HT-29 (cell line): ENCODE results near the gene SLC19A3. TPM values are rescaled to one million over a fixed set of nuclear protein-coding genes. Genes with fewer than 3 reads are reported as not detected.
"Not testable (repeated sequence)": the region's sequence is repeated elsewhere in the genome, so short reads cannot be mapped to it uniquely, and the experiment has no call there.

Experiments
- DNase-seq: peaks from one replicate; pipeline ENCODE4 v3.0.0-alpha.2; 2015; ENCODE audit warnings: low spot score
- total RNA-seq: library from RNA; depleted of rRNA; stranded (reverse); fragments of >200 nt; shearing (Covaris generic); gene quantifications from 2 replicates; pipeline ENCODE4 v1.2.3, GENCODE V29; 2014

SLC19A3 gene
- total RNA-seq, 1 experiment from 2014 or later: not detected

- DNase-seq: no peak
Observed at GRCh38 chr2:227703961-227704360, 13.9 kb downstream of the SLC19A3 start.

GRCh38 chr2:227703280-227703732, 14.5 kb downstream of the SLC19A3 start:
- no peak for DNase-seq

- DNase-seq: no peak
Observed at GRCh38 chr2:227701556-227701955, 16.3 kb downstream of the SLC19A3 start.

GRCh38 chr2:227696990-227697679, 20.7 kb downstream of the SLC19A3 start:
- no peak for DNase-seq

GRCh38 chr2:227687189-227687588, 30.6 kb downstream of the SLC19A3 start:
- DNase-seq: no peak

GRCh38 chr2:227684258-227684657, 33.6 kb downstream of the SLC19A3 start:
- no peak for DNase-seq

GRCh38 chr2:227677928-227678327, 39.9 kb downstream of the SLC19A3 start:
- DNase-seq: no peak

GRCh38 chr2:227674485-227674884, 43.3 kb downstream of the SLC19A3 start:
- DNase-seq: no peak

DNA sequence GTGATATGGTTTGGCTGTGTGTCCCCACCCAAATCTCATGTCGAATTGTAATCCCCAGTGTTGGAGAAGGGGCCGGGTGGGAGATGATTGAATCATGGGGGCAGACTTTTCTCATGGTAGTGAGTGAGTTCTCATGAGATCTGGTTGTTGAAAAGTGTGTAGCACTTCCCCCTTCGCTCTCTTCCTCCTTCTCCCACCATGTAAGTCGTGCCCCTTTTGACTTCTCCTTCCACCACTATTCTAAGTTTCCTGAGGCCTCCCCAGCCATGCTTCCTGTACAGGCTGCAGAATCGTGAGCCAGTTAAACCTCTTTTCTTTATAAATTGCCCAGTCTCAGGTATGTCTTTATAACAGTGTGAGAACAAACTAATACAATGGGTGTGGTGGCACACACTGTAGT, 44.2 kb downstream of the SLC19A3 start:
- not testable (repeated sequence) for DNase-seq

DNA sequence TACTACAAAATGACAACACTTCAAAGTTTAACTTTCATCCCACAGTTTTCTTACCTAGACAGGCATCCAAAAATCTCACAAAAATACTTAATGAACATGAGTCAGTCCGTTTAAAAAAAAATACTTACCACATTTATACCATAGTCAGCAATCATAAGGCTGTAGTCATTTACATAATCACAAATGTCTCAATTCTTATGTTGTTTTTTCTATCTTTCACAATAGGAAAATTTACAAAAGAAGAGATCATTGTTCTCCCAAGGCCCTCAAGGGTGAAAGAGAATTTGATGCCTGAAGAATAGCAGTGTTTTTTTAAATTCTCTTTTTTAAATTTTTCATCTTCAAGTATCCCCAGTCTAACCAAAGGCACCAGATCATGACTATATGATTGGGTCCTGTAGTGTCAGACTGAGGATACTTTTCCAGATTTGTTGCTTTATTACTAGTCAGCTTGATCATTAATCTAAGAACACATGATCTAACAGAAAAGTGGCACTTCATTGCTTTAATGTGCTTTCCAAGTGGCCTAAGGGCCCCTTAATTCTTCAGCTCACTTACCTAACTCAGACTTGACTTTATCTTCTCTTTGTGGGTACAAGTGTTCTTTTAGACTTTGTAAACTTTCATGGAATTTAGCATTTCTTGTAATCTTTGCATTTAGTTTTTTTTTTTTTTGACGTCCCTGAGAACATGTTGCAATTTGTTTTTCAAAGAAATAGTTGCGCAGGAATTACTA, 46.5 kb downstream of the SLC19A3 start:
- DNase-seq: no peak

- not testable (repeated sequence) for DNase-seq
Observed at GRCh38 chr2:227666631-227667170, 51.1 kb downstream of the SLC19A3 start, which contains the start of gene SCYGR5. Gene SCYGR5, plus strand, starts transcription at chr2:227666804. Its CDS starts 0 bp downstream, at chr2:227666804.

GRCh38 chr2:227665189-227665940, 52.5 kb downstream of the SLC19A3 start:
- DNase-seq: no peak

GRCh38 chr2:227661827-227662226, 56.0 kb downstream of the SLC19A3 start:
- DNase-seq: no peak

GRCh38 chr2:227661025-227661649, 56.7 kb downstream of the SLC19A3 start:
- no peak for DNase-seq

DNA sequence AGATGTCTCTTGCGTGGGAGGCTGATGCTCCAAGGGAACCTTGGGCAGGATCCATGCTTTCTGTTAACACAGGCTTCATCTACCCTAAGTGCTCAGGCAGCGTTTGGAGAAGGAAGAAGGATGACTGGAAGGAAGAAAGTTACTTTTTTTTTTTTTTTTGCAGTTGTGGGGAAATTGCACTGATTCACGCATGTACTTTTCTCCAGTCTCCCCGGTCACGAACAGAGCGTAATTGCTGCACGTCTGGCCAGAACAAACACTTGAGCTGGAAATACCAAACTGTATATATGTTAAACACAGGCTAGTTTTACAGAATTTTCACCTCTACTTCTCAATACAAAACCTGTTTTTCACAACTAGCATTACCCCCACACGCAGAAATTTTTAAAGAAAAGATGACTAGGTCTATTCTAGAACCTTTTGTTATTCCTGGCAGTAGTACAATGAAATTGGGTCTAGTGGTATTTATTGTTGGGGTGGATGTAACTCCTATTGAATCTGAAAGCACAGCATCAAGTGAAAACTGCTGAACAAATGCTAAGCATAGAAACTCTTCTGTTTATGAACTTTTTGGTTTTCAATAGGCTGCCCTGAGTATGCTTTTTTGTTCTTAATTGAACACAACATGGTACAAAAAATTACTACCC, 60.5 kb downstream of the SLC19A3 start:
- DNase-seq: no peak

DNA sequence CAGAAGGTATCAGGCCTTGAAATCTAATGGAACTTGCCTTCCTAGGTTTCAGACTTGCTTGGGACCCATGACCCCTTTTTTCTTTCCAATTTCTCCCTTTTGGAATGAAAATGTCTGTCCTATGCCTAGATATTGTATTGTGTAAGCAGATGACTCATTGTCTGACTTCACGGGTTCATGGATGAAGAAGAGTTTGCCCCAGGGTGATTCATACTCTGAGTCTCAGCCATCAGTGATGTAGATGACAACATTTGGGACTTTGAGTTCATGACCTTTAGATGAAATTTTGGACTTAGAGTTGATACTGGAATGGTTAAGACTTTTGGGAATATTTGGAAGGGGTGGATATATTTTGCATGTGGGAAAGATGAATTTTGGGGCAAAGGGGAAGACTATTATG, 62.4 kb downstream of the SLC19A3 start:
- peak; percentile 9 for DNase-seq

DNA sequence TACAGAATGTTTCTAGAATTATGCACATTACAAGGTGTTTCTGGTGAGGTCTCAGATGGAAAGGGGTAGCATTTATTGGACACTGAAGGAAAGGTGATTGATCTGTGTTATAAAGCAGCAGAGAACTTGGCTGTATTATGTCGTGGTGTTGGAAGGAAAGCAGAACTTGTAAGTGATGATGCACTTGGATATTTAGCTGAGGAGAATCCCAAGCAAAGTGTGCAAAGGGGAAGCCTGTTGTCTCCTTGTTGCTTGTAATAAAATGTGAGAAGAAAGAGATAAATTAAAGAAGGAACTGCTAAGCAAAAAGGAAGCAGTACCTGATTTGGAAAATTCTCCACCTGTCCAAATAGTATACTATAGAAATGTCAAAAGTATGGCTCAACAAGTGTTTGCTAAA, 63.4 kb downstream of the SLC19A3 start:
- no peak for DNase-seq

- DNase-seq: no peak
Observed at GRCh38 chr2:227653419-227653818, 64.4 kb downstream of the SLC19A3 start.

DNA sequence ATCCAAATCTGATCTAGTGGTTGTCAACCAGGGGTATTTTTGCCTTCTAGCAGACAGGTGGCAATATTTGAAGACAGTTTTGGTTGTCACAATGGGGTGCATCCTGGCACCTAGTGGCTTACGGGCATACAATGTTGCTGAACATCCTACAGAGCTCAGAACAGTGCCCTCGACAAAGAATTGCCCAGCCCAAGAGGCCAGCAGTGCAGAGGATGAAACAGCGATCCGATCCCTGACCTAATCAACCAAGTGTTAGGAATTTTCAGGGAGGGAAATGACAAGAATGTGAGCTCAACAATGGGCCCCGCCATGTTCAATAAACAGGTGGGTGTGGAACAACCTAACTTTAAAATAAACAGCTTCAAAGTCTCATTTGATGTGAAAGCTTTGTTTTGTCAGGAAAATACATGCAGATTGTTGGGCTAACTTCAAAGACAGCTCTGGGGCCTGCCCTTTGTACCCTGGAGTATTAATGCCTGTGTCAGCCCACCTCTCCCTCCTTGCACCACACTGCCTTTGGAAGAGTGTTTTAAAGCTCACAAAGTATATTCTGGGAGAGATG, 73.8 kb downstream of the SLC19A3 start:
- DNase-seq: no peak

GRCh38 chr2:227642656-227643055, 75.2 kb downstream of the SLC19A3 start:
- DNase-seq: no peak

GRCh38 chr2:227634201-227634600, 83.6 kb downstream of the SLC19A3 start:
- no peak for DNase-seq
